ENCODE data around the gene WDHD1.

- TF ChIP-seq, protein P1, sequence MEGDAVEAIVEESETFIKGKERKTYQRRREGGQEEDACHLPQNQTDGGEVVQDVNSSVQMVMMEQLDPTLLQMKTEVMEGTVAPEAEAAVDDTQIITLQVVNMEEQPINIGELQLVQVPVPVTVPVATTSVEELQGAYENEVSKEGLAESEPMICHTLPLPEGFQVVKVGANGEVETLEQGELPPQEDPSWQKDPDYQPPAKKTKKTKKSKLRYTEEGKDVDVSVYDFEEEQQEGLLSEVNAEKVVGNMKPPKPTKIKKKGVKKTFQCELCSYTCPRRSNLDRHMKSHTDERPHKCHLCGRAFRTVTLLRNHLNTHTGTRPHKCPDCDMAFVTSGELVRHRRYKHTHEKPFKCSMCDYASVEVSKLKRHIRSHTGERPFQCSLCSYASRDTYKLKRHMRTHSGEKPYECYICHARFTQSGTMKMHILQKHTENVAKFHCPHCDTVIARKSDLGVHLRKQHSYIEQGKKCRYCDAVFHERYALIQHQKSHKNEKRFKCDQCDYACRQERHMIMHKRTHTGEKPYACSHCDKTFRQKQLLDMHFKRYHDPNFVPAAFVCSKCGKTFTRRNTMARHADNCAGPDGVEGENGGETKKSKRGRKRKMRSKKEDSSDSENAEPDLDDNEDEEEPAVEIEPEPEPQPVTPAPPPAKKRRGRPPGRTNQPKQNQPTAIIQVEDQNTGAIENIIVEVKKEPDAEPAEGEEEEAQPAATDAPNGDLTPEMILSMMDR (conservative IDR thresholded peaks at IDR 0.05; ENCODE audit: low read length), result no peak
- no peak for TF ChIP-seq EZH2phosphoT487 (IDR thresholded peaks at IDR 0.05; ENCODE audit: borderline replicate concordance, low read depth, low read length)
Observed at GRCh38 chr14:55026441-55026792, 482 bp downstream of the WDHD1 start.
